Measurements from ENCODE around the gene SOX12. TPM values are rescaled to one million over a fixed set of nuclear protein-coding genes. Genes with fewer than 3 reads are reported as not detected.
"Not testable (repeated sequence)": the region's sequence is repeated elsewhere in the genome, so short reads cannot be mapped to it uniquely, and the experiment has no call there.

The SOX12 gene
- polyA plus RNA-seq, 3 donors, result 0.03 to 0.51 (median 0.12) TPM

GRCh38 chr20:370977-371754 is 45.8 kb downstream of the SOX12 start:
- no peak overlapping the region for H3K4me2 ChIP-seq (replicated peaks; ENCODE audit: extremely low read depth, low read length, poor library complexity, severe bottlenecking)
- peaks cover 31 to 40% of the 10 kb centered on the region in 2 donors for H3K4me1 ChIP-seq (ENCODE audit: control insufficient read depth in 1 of 2, insufficient read depth in 2 of 2, low read length in 2 of 2)
- H4K20me1 ChIP-seq (ENCODE audit: insufficient read depth, low read length), result no peaks in the 10 kb centered on the region
- no peak overlapping the region for H3K4me3 ChIP-seq (replicated peaks in 1 of 3; ENCODE audit: low read depth in 2 of 3, low read length in 3 of 3)
- DNase-seq, result peak in 1 of 3 donors; percentile 31
- 85% methylated on average over 5 of the region's 7 CpGs for WGBS (ENCODE audit: insufficient coverage)
- intact Hi-C loops (cut with micrococcal nuclease), result loop anchor here in 1 of 2 donors (5.0 kb wide), 1 partner anchor 36 kb away; the partner anchor contains the start of gene RBCK1
- H2AFZ ChIP-seq (ENCODE audit: insufficient read depth, low read depth, low read length, poor library complexity, severe bottlenecking), result peak overlapping the region; percentile 13
- H3K36me3 ChIP-seq (replicated peaks in 1 of 2; ENCODE audit: control insufficient read depth in 1 of 2, insufficient read depth in 2 of 2, low read length in 2 of 2), result no peaks in the 10 kb centered on the region
- no peak for TF ChIP-seq CTCF (IDR thresholded peaks at IDR 0.05)
- H3K4me3 Mint-ChIP-seq, result no peak overlapping the region
- no peaks in the 10 kb centered on the region for H3K27me3 ChIP-seq (ENCODE audit: control insufficient read depth in 2 of 2, insufficient read depth in 2 of 2, low read length in 2 of 2)
- no peaks in the 10 kb centered on the region for H3K9me3 ChIP-seq (replicated peaks in 1 of 2; ENCODE audit: control insufficient read depth in 1 of 2, insufficient read depth in 1 of 2, low read length in 2 of 2)
- H3K36me3 Mint-ChIP-seq, result no peaks in the 10 kb centered on the region
- H3K79me2 ChIP-seq (ENCODE audit: insufficient read depth, low read length), result no peaks in the 10 kb centered on the region
- H3K9ac ChIP-seq (ENCODE audit: insufficient read depth, low read length, poor library complexity, severe bottlenecking), result no peak overlapping the region
- peaks cover 0 to 2% (median 0%) of the 10 kb centered on the region in 7 donors for H3K9me3 Mint-ChIP-seq
- peak overlapping the region; percentile 68 to 97 (median 92) for H3K27ac Mint-ChIP-seq
- H3K27ac ChIP-seq (ENCODE audit: low read depth in 1 of 2, low read length in 2 of 2), result peak overlapping the region; percentile 71 to 97
- H3K27me3 Mint-ChIP-seq (ENCODE audit: low read depth in 3 of 3), result peaks cover 1 to 10% (median 2%) of the 10 kb centered on the region in 3 donors
- peaks cover 36% of the 10 kb centered on the region for H3K4me1 Mint-ChIP-seq

GRCh38 chr20:371755-372542 is 46.6 kb downstream of the SOX12 start:
- intact Hi-C loops (cut with micrococcal nuclease), result loop anchor here in 1 of 2 donors (5.0 kb wide), 1 partner anchor 35 kb away; the partner anchor contains the start of gene RBCK1
- Histone ChIP-seq H2AFZ (ENCODE audit: insufficient read depth, low read depth, low read length, poor library complexity, severe bottlenecking) (peak overlapping the region; percentile 13), H3K79me2 (ENCODE audit: insufficient read depth, low read length) (no peaks in the 10 kb centered on the region), H3K4me2 (replicated peaks; ENCODE audit: extremely low read depth, low read length, poor library complexity, severe bottlenecking) (peak overlapping the region; percentile 4), H3K9me3 (replicated peaks in 1 of 2; ENCODE audit: control insufficient read depth in 1 of 2, insufficient read depth in 1 of 2, low read length in 2 of 2) (no peaks in the 10 kb centered on the region), H4K20me1 (ENCODE audit: insufficient read depth, low read length) (no peaks in the 10 kb centered on the region), H3K27ac (ENCODE audit: low read depth in 1 of 2, low read length in 2 of 2) (peak overlapping the region; percentile 71 to 97), H3K36me3 (replicated peaks in 1 of 2; ENCODE audit: control insufficient read depth in 1 of 2, insufficient read depth in 2 of 2, low read length in 2 of 2) (no peaks in the 10 kb centered on the region), H3K4me3 (replicated peaks in 1 of 3; ENCODE audit: low read depth in 2 of 3, low read length in 3 of 3) (no peak overlapping the region), H3K27me3 (ENCODE audit: control insufficient read depth in 2 of 2, insufficient read depth in 2 of 2, low read length in 2 of 2) (no peaks in the 10 kb centered on the region), H3K4me1 (ENCODE audit: control insufficient read depth in 1 of 2, insufficient read depth in 2 of 2, low read length in 2 of 2) (peaks cover 31 to 40% of the 10 kb centered on the region in 2 donors), H3K9ac (ENCODE audit: insufficient read depth, low read length, poor library complexity, severe bottlenecking) (peak overlapping the region; percentile 5)
- peaks cover 36% of the 10 kb centered on the region for H3K4me1 Mint-ChIP-seq
- H3K27me3 Mint-ChIP-seq (ENCODE audit: low read depth in 3 of 3), result peaks cover 1 to 10% (median 2%) of the 10 kb centered on the region in 3 donors
- whole genome bisulfite sequencing (ENCODE audit: insufficient coverage), result 39% methylated on average over 6 of the region's 10 CpGs
- peaks cover 0 to 2% (median 0%) of the 10 kb centered on the region in 7 donors for H3K9me3 Mint-ChIP-seq
- peak; percentile 77 to 91 (median 86) for DNase-seq
- peak overlapping the region; percentile 90 to 97 (median 94) for H3K27ac Mint-ChIP-seq
- H3K36me3 Mint-ChIP-seq, result no peaks in the 10 kb centered on the region
- TF ChIP-seq CTCF (IDR thresholded peaks at IDR 0.05), result no peak
- H3K4me3 Mint-ChIP-seq, result peak overlapping the region in 1 of 2 donors; percentile 55

- DNase-seq, result peak; percentile 34 to 68 (median 55)
- H3K36me3 Mint-ChIP-seq; H3K79me2 ChIP-seq (ENCODE audit: insufficient read depth, low read length); H2AFZ ChIP-seq (ENCODE audit: insufficient read depth, low read depth, low read length, poor library complexity, severe bottlenecking); H4K20me1 ChIP-seq (ENCODE audit: insufficient read depth, low read length); H3K36me3 ChIP-seq (replicated peaks in 1 of 2; ENCODE audit: control insufficient read depth in 1 of 2, insufficient read depth in 2 of 2, low read length in 2 of 2); H3K9me3 ChIP-seq (replicated peaks in 1 of 2; ENCODE audit: control insufficient read depth in 1 of 2, insufficient read depth in 1 of 2, low read length in 2 of 2); H3K9me3 Mint-ChIP-seq; H3K27me3 Mint-ChIP-seq (ENCODE audit: low read depth in 3 of 3); H3K4me3 Mint-ChIP-seq; H3K27me3 ChIP-seq (ENCODE audit: control insufficient read depth in 2 of 2, insufficient read depth in 2 of 2, low read length in 2 of 2): not testable (repeated sequence)
- Mint-ChIP-seq H3K27ac (peak overlapping the region; percentile 90 to 97 (median 94)), H3K4me1 (peaks cover 36% of the 10 kb centered on the region)
- peak overlapping the region; percentile 29 for H3K4me2 ChIP-seq (replicated peaks; ENCODE audit: extremely low read depth, low read length, poor library complexity, severe bottlenecking)
- intact Hi-C loops (cut with micrococcal nuclease), result loop anchor here in 1 of 2 donors (5.0 kb wide), 1 partner anchor 35 kb away; the partner anchor contains the start of gene RBCK1
- WGBS (ENCODE audit: insufficient coverage), result 82% methylated on average over 9 of the region's 11 CpGs
- peak overlapping the region; percentile 5 for H3K9ac ChIP-seq (ENCODE audit: insufficient read depth, low read length, poor library complexity, severe bottlenecking)
- peak overlapping the region in 1 of 3 experiments; percentile 3 for H3K4me3 ChIP-seq (replicated peaks in 1 of 3; ENCODE audit: low read depth in 2 of 3, low read length in 3 of 3)
- H3K4me1 ChIP-seq (ENCODE audit: control insufficient read depth in 1 of 2, insufficient read depth in 2 of 2, low read length in 2 of 2), result peaks cover 31 to 40% of the 10 kb centered on the region in 2 donors
- peak overlapping the region; percentile 76 to 97 for H3K27ac ChIP-seq (ENCODE audit: low read depth in 1 of 2, low read length in 2 of 2)
Measured at GRCh38 chr20:372543-373082, 47.3 kb downstream of the SOX12 start.
